GM12878 (cell line): ENCODE results near the gene MIA3. TPM values are rescaled to one million over a fixed set of nuclear protein-coding genes. Genes with fewer than 3 reads are reported as not detected.

ENCODE experiments used
- ATAC-seq: fragments of 200-7000 bp; cut with Tn5 transposase; 3 replicates; pipeline ENCODE4 v1.9.1; 2020; ENCODE audit warnings: mild to moderate bottlenecking, moderate library complexity
- BruUV-seq: library from RNA; stranded (reverse); fragments of 400-500 nt; replicated peaks from 2 replicates; lab custom pipeline; 2021; lab: Mats Ljungman, UMichigan
- CTCF ChIA-PET: fragments of 300-600 bp; sonication (Branson Sonifier 250); formaldehyde crosslinking; extraction: SDS; loops from one replicate; lab custom pipeline; 2021; ENCODE audit warnings: inconsistent platforms; lab: Yijun Ruan, JAX
- POLR2A ChIA-PET: fragments of 350-600 bp; formaldehyde crosslinking; extraction: SDS; loops from one replicate; lab custom pipeline; 2021; ENCODE audit warnings: inconsistent platforms; lab: Charles Lee
- RAD21 ChIA-PET: fragments of 300-600 bp; sonication (Branson Sonifier 250); formaldehyde crosslinking; loops from one replicate; lab custom pipeline; 2023; ENCODE audit warnings: antibody characterized with exemption; ENCODE audit not compliant: unreplicated experiment; lab: Charles Lee
- SMC1A ChIA-PET: fragments of 300-600 bp; sonication (Branson Sonifier 250); formaldehyde crosslinking; loops from one replicate; lab custom pipeline; 2023; ENCODE audit not compliant: unreplicated experiment, uncharacterized antibody; lab: Charles Lee
- DNase-seq: peaks from one replicate; pipeline ENCODE4 v3.0.0-alpha.2; 2011; ENCODE audit warnings: low read depth, low spot score
- FAIRE-seq: peaks from 3 replicates; lab custom pipeline; 2011; peaks lifted over from hg19 to GRCh38; lab: Jason Lieb, UNC
- H2AFZ ChIP-seq: 2 replicates; pipeline ENCODE4 v1.6.0; 2011; ENCODE audit warnings: low read depth, low read length, control low read depth; ENCODE audit not compliant: control insufficient read depth
- H3K27ac ChIP-seq: 2 replicates; pipeline ENCODE4 v1.5.1; 2011; ENCODE audit warnings: control low read depth; ENCODE audit not compliant: control insufficient read depth, insufficient read depth
- H3K27me3 ChIP-seq, 2 experiments: replicated peaks in 1 of 2; 2 replicates each; pipeline versions ENCODE4 v1.6.0 to v1.6.1; 2011; ENCODE audit warnings: low read length in 1 of 2; ENCODE audit not compliant: control insufficient read depth in 2 of 2, insufficient read depth in 2 of 2
- H3K36me3 ChIP-seq, 2 experiments: 2 replicates each; pipeline ENCODE4 v1.5.1; 2011; ENCODE audit warnings: low read length in 1 of 2; ENCODE audit not compliant: control insufficient read depth in 2 of 2, insufficient read depth in 2 of 2
- H3K4me1 ChIP-seq: 2 replicates; pipeline ENCODE4 v1.6.1; 2011; ENCODE audit warnings: mild to moderate bottlenecking, low read length, moderate library complexity, mixed read lengths; ENCODE audit not compliant: control insufficient read depth, insufficient read depth
- H3K4me2 ChIP-seq: 2 replicates; pipeline ENCODE4 v1.6.0; 2011; ENCODE audit warnings: control low read depth; ENCODE audit not compliant: control insufficient read depth, insufficient read depth
- H3K4me3 ChIP-seq: fragments of 200-600 bp; sonication (generic); 2 replicates; pipeline ENCODE4 v1.5.1; 2016
- H3K79me2 ChIP-seq: 2 replicates; pipeline ENCODE4 v1.6.0; 2011; ENCODE audit warnings: low read length; ENCODE audit not compliant: control insufficient read depth, insufficient read depth
- H3K9ac ChIP-seq: 2 replicates; pipeline ENCODE4 v1.8.0; 2011; ENCODE audit warnings: low read length, control low read depth, mixed read lengths; ENCODE audit not compliant: control insufficient read depth, insufficient read depth
- H3K9me3 ChIP-seq: replicated peaks from 3 replicates; pipeline ENCODE4 v1.5.1; 2011; ENCODE audit warnings: mild to moderate bottlenecking, low read length; ENCODE audit not compliant: control insufficient read depth, insufficient read depth
- H4K20me1 ChIP-seq: 2 replicates; pipeline ENCODE4 v1.6.0; 2011; ENCODE audit not compliant: control insufficient read depth, insufficient read depth
- BCL11A ChIP-seq: IDR thresholded peaks from 2 replicates; pipeline ENCODE4 v1.6.1; 2011; ENCODE audit warnings: low read depth, low read length
- CBX5 ChIP-seq: sonication (generic); IDR thresholded peaks from 2 replicates; pipeline ENCODE4 v1.6.1; 2016; ENCODE audit warnings: low read depth, moderate library complexity, mild to moderate bottlenecking, inconsistent platforms
- CREM ChIP-seq: IDR thresholded peaks from 2 replicates; pipeline ENCODE4 v1.6.1; 2014; ENCODE audit warnings: antibody characterized with exemption, low read depth
- ETV6 ChIP-seq, 2 experiments: fragments of 450-650 bp in 1 of 2; IDR thresholded peaks in 1 of 2; conservative IDR thresholded peaks in 1 of 2; 2 replicates each; pipeline ENCODE4 v1.6.1; 2014; ENCODE audit warnings: antibody characterized with exemption in 1 of 2, borderline replicate concordance in 1 of 2, low read depth in 1 of 2, mild to moderate bottlenecking in 1 of 2, moderate library complexity in 1 of 2
- FOS ChIP-seq: IDR thresholded peaks from 3 replicates; pipeline ENCODE4 v1.6.1; 2011; ENCODE audit warnings: borderline replicate concordance; ENCODE audit not compliant: insufficient read length; ENCODE audit errors: extremely low read depth
- HDAC2 ChIP-seq: fragments of 200-600 bp; sonication (generic); IDR thresholded peaks from 2 replicates; pipeline ENCODE4 v1.6.1; 2017
- HSF1 ChIP-seq: fragments of 150-350 bp; IDR thresholded peaks from 2 replicates; pipeline ENCODE4 v1.6.1; 2014; ENCODE audit warnings: mild to moderate bottlenecking, low read depth, low read length
- IKZF2 ChIP-seq, 2 experiments: fragments of 450-650 bp; IDR thresholded peaks; 2 replicates each; pipeline ENCODE4 v1.6.1; 2017; ENCODE audit warnings: mild to moderate bottlenecking in 2 of 2, moderate library complexity in 2 of 2
- JUND ChIP-seq: IDR thresholded peaks from 2 replicates; pipeline ENCODE4 v1.6.1; 2012; ENCODE audit warnings: low read depth, mild to moderate bottlenecking, low read length, improper control_type of control experiment, moderate library complexity
- KLF5 ChIP-seq: fragments of 450-650 bp; IDR thresholded peaks from 2 replicates; pipeline ENCODE4 v1.6.1; 2014; ENCODE audit warnings: mild to moderate bottlenecking; ENCODE audit not compliant: partially characterized antibody
- MEF2A ChIP-seq: IDR thresholded peaks from 2 replicates; pipeline ENCODE4 v1.6.1; 2011; ENCODE audit warnings: low read depth, mild to moderate bottlenecking, low read length, moderate library complexity; ENCODE audit not compliant: insufficient read depth
- MYC ChIP-seq: IDR thresholded peaks from 2 replicates; pipeline ENCODE4 v1.6.1; 2011; ENCODE audit warnings: mild to moderate bottlenecking, low read length, moderate library complexity, inconsistent platforms; ENCODE audit not compliant: insufficient read depth, insufficient replicate concordance, insufficient read length, severe bottlenecking
- NFYB ChIP-seq: IDR thresholded peaks from 2 replicates; pipeline ENCODE4 v1.6.1; 2011; ENCODE audit warnings: low read depth, mild to moderate bottlenecking, low read length, improper control_type of control experiment, moderate library complexity; ENCODE audit not compliant: insufficient read depth
- POLR2AphosphoS2 ChIP-seq: IDR thresholded peaks from 2 replicates; pipeline ENCODE4 v1.6.1; 2011; ENCODE audit warnings: low read depth, mild to moderate bottlenecking, low read length, improper control_type of control experiment, moderate library complexity
- POLR2AphosphoS5 ChIP-seq: IDR thresholded peaks from 2 replicates; pipeline ENCODE4 v1.6.1; 2011; ENCODE audit warnings: mild to moderate bottlenecking, low read length, inconsistent platforms
- PRDM15 ChIP-seq: fragments of 450-650 bp; formaldehyde crosslinking; IDR thresholded peaks from 2 replicates; pipeline ENCODE4 v1.4.0; 2020; ENCODE audit warnings: mild to moderate bottlenecking, moderate library complexity
- SIN3A ChIP-seq: IDR thresholded peaks from 2 replicates; pipeline ENCODE4 v1.6.1; 2012; ENCODE audit warnings: low read depth, low read length, improper control_type of control experiment
- SRF ChIP-seq, 2 experiments: IDR thresholded peaks; 2 replicates each; pipeline ENCODE4 v1.6.1; 2011; ENCODE audit warnings: low read depth in 2 of 2, low read length in 2 of 2, mild to moderate bottlenecking in 1 of 2, moderate library complexity in 1 of 2
- ZNF207 ChIP-seq: fragments of 450-650 bp; IDR thresholded peaks from 2 replicates; pipeline ENCODE4 v1.6.1; 2014; ENCODE audit warnings: antibody characterized with exemption, mild to moderate bottlenecking, borderline replicate concordance
- ZZZ3 ChIP-seq: IDR thresholded peaks from 2 replicates; pipeline ENCODE4 v1.6.1; 2011; ENCODE audit warnings: low read depth; ENCODE audit not compliant: control insufficient read depth, insufficient read length
- WGBS: methylation state at CpG from one replicate; pipeline ENCODE4 v1.1.6; 2016; ENCODE audit warnings: low lambda C conversion rate; ENCODE audit not compliant: insufficient replicate concordance, insufficient coverage; ENCODE audit errors: missing lambda C conversion rate; 5-methylcytosine and 5-hydroxymethylcytosine counted together
- in situ Hi-C: fragments of 300-500 bp; cut with MboI; formaldehyde crosslinking; loops from 9 replicates; pipeline ENCODE4 v1.14.3; 2018; ENCODE audit warnings: mixed read lengths
- intact Hi-C: fragments of 100-400 bp; cut with micrococcal nuclease; formaldehyde crosslinking; loops from one replicate; pipeline ENCODE4 v1.14.2; 2022; ENCODE audit not compliant: unreplicated experiment
- polyA plus RNA-seq, 11 experiments: library from polyadenylated mRNA; depleted of rRNA in 4 of 11; unstranded in 6 of 11; stranded (reverse) in 5 of 11; fragments of >200 nt; fragmentation: Nextera tagmentation in 4 of 11; fragmentation: Illumina TruSeq in 1 of 11; extraction: Ambion mirVana in 4 of 11; extraction: Trizol in 1 of 11; gene quantifications; 1 replicate in 1 of 11; 2 replicates in 10 of 11; pipeline versions ENCODE4 v1.2.1 to v1.2.3, GENCODE V29; 2011 to 2016; ENCODE audit warnings: inconsistent platforms in 2 of 11, missing spikeins in 2 of 11, low read depth in 1 of 11
- total RNA-seq, 4 experiments: library from RNA; depleted of rRNA in 3 of 4; stranded (reverse); fragments of >200 nt in 3 of 4; fragmentation: Illumina TruSeq in 1 of 4; extraction: Trizol in 1 of 4; gene quantifications; 2 replicates each; pipeline versions ENCODE4 v1.2.1 to v1.2.3, GENCODE V29; 2013 to 2021

The MIA3 gene
- total and polyA plus RNA-seq, 10 of the 15 experiments (the other 5 are each of a cell fraction or from before 2014, with no cell fraction given), result 12.9 to 50.8 (median 30.3) TPM

GRCh38 chr1:222616525-222616924 is 1.4 kb upstream of the MIA3 start:
- RAD21 ChIA-PET, result interaction anchor here (1.0 kb wide), 1 partner anchor 18 kb away, joined by 5 read pairs; no protein-coding TSS in a partner anchor
- in situ Hi-C loops (no loop called here), intact Hi-C loops (loop anchor here (5.0 kb wide), 1 partner anchor 34 kb away; no protein-coding TSS in a partner anchor)
- H3K9ac ChIP-seq, result no peak overlapping the region
- POLR2A ChIA-PET, result interaction anchor here (0.8 kb wide), 1 partner anchor 27 kb away, joined by 3 read pairs; the partner anchor contains the start of gene TAF1A
- H2AFZ ChIP-seq, result no peak overlapping the region
- H3K4me3 ChIP-seq, result no peak overlapping the region
- TF ChIP-seq FOS, result no peak
- no peak for TF ChIP-seq IKZF2 (IDR thresholded peaks at IDR 0.05)
- no peak for TF ChIP-seq POLR2AphosphoS2
- no peak for TF ChIP-seq MYC
- TF ChIP-seq PRDM15 (CRISPR knock-in tag), result no peak
- TF ChIP-seq SRF (IDR thresholded peaks at IDR 0.05; ENCODE audit: low read depth in 2 of 2, low read length in 2 of 2), result no peak
- no peak for TF ChIP-seq HSF1
- no peak for TF ChIP-seq KLF5
- TF ChIP-seq CBX5, result no peak
- TF ChIP-seq ZZZ3, result no peak
- TF ChIP-seq POLR2AphosphoS5, result no peak
- no peak for TF ChIP-seq HDAC2
- TF ChIP-seq ETV6 (conservative IDR thresholded peaks at IDR 0.05 in 1 of 2, IDR thresholded peaks at IDR 0.05 in 1 of 2; ENCODE audit: borderline replicate concordance in 1 of 2, low read depth in 1 of 2), result no peak
- no peak for TF ChIP-seq NFYB
- TF ChIP-seq CREM, result no peak
- TF ChIP-seq SIN3A, result no peak
- no peak for TF ChIP-seq MEF2A
- no peak for TF ChIP-seq ZNF207
- TF ChIP-seq JUND, result no peak
- no peak for TF ChIP-seq BCL11A
- H3K36me3 ChIP-seq, result no peaks in the 10 kb centered on the region
- no peaks in the 10 kb centered on the region for H4K20me1 ChIP-seq
- ATAC-seq, result no peak
- BruUV-seq, result no TSS peak
- CTCF ChIA-PET, result interaction anchor here (0.7 to 4.3 kb wide), 2 partner anchors 18 to 20 kb away, joined by 3 to 22 read pairs; no protein-coding TSS in a partner anchor
- H3K27ac ChIP-seq, result no peak overlapping the region
- H3K4me2 ChIP-seq, result no peak overlapping the region
- no peaks in the 10 kb centered on the region; the same call in 1 of the 2 replicates for H3K79me2 ChIP-seq
- no peak for DNase-seq
- WGBS, result 95% methylated on average over 5 of the region's 5 CpGs
- no peaks in the 10 kb centered on the region; a peak in 1 of 4 replicates for H3K27me3 ChIP-seq
- FAIRE-seq, result no peak
- H3K4me1 ChIP-seq, result peaks cover 7% of the 10 kb centered on the region; the same call in 1 of the 2 replicates
- SMC1A ChIA-PET, result interaction anchor here (0.9 to 2.0 kb wide), 3 partner anchors 9 to 26 kb away, joined by 4 to 8 read pairs (median 5); partner anchors contain the start of gene TAF1A
- no peaks in the 10 kb centered on the region for H3K9me3 ChIP-seq
